Fibroblast of lung (primary cell): ENCODE results near the gene GRIN2A.

Source experiments
- CTCF ChIP-seq, 2 donors: IDR thresholded peaks in 1 of 2; conservative IDR thresholded peaks in 1 of 2; 1 replicate in 1 of 2; 2 replicates in 1 of 2; pipeline ENCODE4 v1.5.1; 2011 to 2012; ENCODE audit warnings: low read length in 2 of 2, control low read depth in 1 of 2, inconsistent platforms in 1 of 2, low read depth in 1 of 2, mild to moderate bottlenecking in 1 of 2
- EZH2 ChIP-seq: IDR thresholded peaks from 2 replicates; pipeline ENCODE4 v1.5.1; 2012; ENCODE audit warnings: low read length, control low read depth, mild to moderate bottlenecking; ENCODE audit errors: missing control alignments

DNA sequence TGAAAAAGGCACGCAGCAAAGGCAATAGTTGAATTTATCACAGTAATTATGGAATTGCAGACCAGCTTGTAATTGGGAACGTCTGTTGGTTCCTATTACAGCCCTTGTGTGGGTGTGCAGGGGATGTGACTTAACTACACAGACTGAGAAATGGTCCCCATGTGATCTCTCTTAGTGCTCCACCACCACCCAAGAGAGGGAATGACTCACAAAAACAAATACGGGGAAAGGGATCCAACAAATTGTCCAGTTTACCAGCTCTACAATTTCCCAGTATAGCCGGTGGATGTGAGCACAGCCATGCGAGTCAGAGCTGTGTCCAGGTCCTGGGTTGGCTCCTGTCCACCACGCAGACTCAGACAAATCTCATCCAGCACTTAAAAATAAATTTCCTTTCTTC lies 337.9 kb downstream of the GRIN2A start:
- TF ChIP-seq CTCF (conservative IDR thresholded peaks at IDR 0.05 in 1 of 2, IDR thresholded peaks at IDR 0.05 in 1 of 2; ENCODE audit: low read depth in 1 of 2, low read length in 2 of 2) (no peak), EZH2 (no peak)
